NCI-H2196 treated with DMSO at 0.1 percent for 48 hours (cell line): Measurements from ENCODE around the gene PRR14.
"Not testable (repeated sequence)": the region's sequence is repeated elsewhere in the genome, so short reads cannot be mapped to it uniquely, and the experiment has no call there.

Experiments used
- DNase-seq: peaks from one replicate; lab custom pipeline; 2025; ENCODE audit not compliant: unreplicated experiment; lab: John Stamatoyannopoulos, UW

The PRR14 gene

GRCh38 chr16:30688701-30689100 is 37.9 kb downstream of the PRR14 start:
- no peak for DNase-seq

GRCh38 chr16:30691907-30692306 is 41.1 kb downstream of the PRR14 start:
- no peak for DNase-seq

- no peak for DNase-seq
These were observed 41.8 kb downstream of the PRR14 start for GRCh38 chr16:30692396-30693064.

GRCh38 chr16:30694926-30695693 is 44.4 kb downstream of the PRR14 start:
- DNase-seq, result no peak

GRCh38 chr16:30696646-30697045 is 45.9 kb downstream of the PRR14 start:
- not testable (repeated sequence) for DNase-seq

- DNase-seq, result peak; percentile 95
These were observed 46.7 kb downstream of the PRR14 start for GRCh38 chr16:30697264-30698138.

- peak; percentile 84 for DNase-seq
These were observed 47.5 kb downstream of the PRR14 start for GRCh38 chr16:30698139-30698815.

- DNase-seq, result peak; percentile 66
These were observed 48.3 kb downstream of the PRR14 start, which contains the start of gene SRCAP for GRCh38 chr16:30698816-30699614. Gene SRCAP (plus strand): TSS chr16:30699171. CDS start chr16:30700825, 1,654 bp downstream.

GRCh38 chr16:30699615-30700099 is 48.9 kb downstream of the PRR14 start:
- no peak for DNase-seq

- DNase-seq, result no peak
These were observed 49.7 kb downstream of the PRR14 start for GRCh38 chr16:30700491-30700890.

- no peak for DNase-seq
These were observed 50.2 kb downstream of the PRR14 start for GRCh38 chr16:30700971-30701370.

GRCh38 chr16:30703071-30703470 is 52.3 kb downstream of the PRR14 start:
- not testable (repeated sequence) for DNase-seq

GRCh38 chr16:30703971-30704370 is 53.2 kb downstream of the PRR14 start:
- DNase-seq, result no peak
